GM12874 (cell line): Measurements from ENCODE around the gene EGFLAM.

Experiments used
- CTCF ChIP-seq: IDR thresholded peaks from 2 replicates; pipeline ENCODE4 v1.5.1; 2011; ENCODE audit warnings: low read depth, mild to moderate bottlenecking, control low read depth, low read length, moderate library complexity; ENCODE audit not compliant: insufficient read depth

Gene EGFLAM

GRCh38 chr5:38417658-38418017 lies 159.3 kb downstream of the EGFLAM start:
- no peak for TF ChIP-seq CTCF

- TF ChIP-seq CTCF = no peak
These were observed 161.9 kb downstream of the EGFLAM start for GRCh38 chr5:38420246-38420645.

GRCh38 chr5:38420691-38421390 lies 162.5 kb downstream of the EGFLAM start:
- TF ChIP-seq CTCF = peak; percentile 62

- no peak for TF ChIP-seq CTCF
These were observed 164.3 kb downstream of the EGFLAM start for GRCh38 chr5:38422622-38423021.

GRCh38 chr5:38423276-38424147 lies 165.2 kb downstream of the EGFLAM start:
- TF ChIP-seq CTCF = no peak

GRCh38 chr5:38424148-38425060 lies 166.0 kb downstream of the EGFLAM start:
- no peak for TF ChIP-seq CTCF

- no peak for TF ChIP-seq CTCF
These were observed 168.1 kb downstream of the EGFLAM start for GRCh38 chr5:38426490-38426889.
